GM12873 (cell line): ENCODE measurements around the gene GBX1.

Source experiments
- TF ChIP-seq, protein P1 (sequence below): IDR thresholded peaks from 2 replicates; pipeline ENCODE4 v1.5.1; 2012; ENCODE audit warnings: low read depth, mild to moderate bottlenecking, moderate library complexity, low read length, control low read depth; ENCODE audit not compliant: insufficient read depth; ENCODE audit errors: missing control alignments

The GBX1 gene

DNA sequence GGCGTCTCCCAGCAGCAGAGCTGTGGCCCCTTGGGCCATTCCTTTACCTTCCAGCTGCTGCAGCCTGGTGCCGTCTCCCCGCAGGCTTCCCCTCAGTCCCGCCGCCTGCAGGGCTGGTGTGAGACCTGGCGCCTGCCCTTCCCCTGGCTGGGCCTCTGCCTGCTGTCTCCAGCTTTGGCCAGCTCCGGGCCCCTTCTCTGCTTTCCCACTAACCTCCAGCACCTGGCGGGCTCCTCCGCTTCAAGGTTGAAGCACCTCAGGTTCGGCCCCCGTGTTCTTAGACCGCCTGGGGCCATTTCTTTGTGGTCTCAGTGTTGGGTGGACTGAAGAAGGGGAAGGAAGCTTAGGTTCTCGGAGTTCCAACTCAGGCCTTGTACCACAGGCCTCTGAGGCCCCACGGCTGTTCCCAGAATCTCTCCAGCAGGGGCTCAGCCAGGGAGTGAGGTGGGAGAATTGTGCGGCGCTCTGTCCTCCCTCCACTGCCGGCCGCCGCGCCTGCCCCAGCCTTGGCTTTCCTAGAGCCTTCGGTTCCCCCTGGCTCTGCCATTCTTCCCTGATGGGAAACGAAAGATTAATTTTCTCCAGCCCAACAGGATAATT is 30.3 kb downstream of the GBX1 start:
- TF ChIP-seq, protein P1, sequence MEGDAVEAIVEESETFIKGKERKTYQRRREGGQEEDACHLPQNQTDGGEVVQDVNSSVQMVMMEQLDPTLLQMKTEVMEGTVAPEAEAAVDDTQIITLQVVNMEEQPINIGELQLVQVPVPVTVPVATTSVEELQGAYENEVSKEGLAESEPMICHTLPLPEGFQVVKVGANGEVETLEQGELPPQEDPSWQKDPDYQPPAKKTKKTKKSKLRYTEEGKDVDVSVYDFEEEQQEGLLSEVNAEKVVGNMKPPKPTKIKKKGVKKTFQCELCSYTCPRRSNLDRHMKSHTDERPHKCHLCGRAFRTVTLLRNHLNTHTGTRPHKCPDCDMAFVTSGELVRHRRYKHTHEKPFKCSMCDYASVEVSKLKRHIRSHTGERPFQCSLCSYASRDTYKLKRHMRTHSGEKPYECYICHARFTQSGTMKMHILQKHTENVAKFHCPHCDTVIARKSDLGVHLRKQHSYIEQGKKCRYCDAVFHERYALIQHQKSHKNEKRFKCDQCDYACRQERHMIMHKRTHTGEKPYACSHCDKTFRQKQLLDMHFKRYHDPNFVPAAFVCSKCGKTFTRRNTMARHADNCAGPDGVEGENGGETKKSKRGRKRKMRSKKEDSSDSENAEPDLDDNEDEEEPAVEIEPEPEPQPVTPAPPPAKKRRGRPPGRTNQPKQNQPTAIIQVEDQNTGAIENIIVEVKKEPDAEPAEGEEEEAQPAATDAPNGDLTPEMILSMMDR = no peak

DNA sequence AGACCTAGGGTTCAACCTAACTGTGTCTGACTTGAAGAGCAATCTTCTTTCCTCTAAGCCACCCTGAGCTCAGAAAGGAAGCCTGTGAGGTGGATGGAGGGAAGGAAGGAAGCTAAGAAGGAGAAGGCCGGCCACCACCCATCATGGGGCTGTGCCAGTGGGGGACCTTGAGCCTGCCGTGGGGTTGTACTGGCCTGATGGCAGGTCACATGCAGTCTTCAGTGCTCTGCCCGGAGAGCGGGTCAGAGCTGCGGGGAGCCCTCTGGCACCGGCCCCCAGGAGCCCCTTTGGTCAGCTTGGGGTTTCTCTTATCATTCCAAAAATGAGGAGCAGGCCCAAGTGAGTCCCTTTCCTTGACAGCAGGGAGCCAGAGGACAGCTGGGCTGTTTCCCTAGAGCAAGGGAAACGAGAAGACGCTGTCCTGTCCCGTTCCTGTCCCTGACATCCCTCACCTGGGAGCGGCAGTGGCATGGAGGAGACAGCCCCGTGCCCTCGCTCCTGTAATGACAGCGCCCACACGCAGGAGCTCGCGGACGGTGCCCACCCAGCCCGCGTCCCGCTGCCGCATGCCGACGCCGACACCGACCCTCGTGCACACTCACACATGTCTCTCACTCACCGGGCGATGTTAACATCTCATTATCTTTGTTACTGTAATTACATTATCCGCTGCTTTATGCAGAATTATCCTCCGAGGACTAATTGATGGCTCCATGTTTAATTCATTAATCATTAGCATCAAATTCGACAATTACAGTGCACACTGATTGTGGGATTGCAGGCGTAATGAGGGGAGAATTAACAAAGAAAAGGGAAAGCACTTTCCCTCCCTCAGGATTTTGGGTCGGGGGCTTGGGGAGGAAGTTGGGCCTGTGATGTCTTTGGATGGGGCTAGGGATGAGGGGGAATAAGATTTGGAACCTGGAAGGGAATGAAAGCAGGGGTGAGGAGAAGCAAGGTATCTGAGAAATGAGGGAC is 31.3 kb downstream of the GBX1 start:
- TF ChIP-seq, protein P1 = no peak

DNA sequence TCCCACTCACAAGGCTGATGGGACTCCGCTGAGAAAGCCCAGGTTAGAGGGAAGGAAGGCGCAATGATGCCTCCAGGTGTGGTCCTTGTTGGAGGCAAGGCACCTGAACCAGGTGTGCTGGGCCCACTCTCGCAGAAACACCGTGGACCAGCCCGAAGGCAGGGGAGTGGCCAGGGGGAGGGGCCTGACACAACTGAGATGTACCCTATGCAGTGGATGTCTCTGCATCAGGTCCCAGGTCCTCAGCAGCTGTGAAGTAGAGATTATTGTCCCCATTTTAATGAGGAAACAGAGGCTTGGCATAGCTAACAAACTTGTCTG is 32.0 kb downstream of the GBX1 start:
- TF ChIP-seq, protein P1 = no peak

DNA sequence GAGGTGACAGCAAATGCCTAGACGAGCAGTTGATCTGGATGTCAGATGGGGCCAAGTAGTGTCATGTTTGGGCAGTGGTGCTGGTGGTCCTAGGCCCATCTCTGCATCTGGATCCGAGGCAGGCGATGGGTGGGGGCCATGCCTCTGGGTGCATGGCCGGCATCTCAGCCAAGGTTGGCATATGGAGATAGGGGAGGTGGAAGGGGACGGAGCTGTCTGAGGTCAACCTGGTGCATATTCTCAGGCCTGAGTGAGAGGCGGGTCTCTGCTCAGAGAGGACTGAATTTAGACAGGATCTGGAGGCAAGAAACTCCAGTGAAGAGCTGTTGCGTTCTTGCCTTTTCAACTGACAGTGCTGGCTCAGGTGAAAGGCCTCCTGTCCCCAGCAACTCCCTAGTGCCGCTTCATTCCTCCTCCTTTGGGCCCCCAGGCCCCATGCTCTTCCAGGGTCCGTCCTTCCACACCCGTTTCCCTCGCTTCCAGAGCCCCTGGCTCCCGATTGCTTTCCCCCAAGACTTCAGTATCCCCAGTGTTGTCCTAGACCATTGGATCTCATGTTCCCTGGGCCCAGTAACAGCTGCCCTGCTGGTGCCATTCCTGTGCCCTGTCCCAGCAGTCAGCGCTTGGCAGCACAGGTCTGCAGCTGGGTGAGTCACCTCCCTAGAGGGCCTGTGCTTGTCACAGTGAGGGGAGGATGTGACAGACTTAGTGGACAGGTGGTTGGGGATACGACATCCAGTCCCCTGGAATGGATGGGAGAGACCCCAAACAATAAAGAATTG is 32.6 kb downstream of the GBX1 start:
- TF ChIP-seq, protein P1 = no peak

DNA sequence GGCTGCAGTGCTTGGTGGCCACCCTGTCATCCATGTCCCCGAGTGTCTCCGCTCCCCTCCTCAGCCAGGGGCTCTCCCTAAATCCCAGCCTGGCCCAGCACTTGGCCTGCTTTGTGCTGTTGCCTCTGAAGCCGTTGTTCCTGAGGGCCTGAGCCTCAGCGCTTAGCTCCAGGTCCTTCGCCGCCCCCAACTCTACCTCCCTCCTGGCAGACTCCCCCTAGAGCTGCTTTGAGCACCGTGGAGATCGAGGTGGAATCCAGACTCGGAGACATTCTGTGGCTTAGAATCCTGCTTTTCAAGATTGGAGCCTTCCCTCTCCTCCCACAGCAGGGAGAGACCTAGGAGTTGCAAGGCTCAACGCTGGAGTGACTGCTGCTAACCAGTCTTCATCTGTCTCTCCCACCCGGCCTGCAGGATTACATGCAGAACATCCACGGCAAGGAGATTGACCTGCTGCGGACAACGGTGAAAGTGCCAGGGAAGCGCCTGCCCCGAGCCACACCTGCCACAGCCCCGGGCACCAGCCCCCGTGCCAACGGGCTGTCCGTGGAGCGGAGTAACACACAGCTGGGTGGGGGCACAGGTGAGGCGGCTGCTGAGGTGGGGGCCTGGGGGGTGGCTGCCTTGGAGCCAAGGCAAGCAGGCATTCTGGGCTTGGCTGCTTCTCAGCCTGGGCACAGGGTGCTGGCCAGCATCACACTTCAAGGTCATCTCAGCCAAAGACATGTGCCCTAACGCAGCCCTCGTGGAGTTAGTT is 33.3 kb downstream of the GBX1 start:
- TF ChIP-seq, protein P1 = no peak

DNA sequence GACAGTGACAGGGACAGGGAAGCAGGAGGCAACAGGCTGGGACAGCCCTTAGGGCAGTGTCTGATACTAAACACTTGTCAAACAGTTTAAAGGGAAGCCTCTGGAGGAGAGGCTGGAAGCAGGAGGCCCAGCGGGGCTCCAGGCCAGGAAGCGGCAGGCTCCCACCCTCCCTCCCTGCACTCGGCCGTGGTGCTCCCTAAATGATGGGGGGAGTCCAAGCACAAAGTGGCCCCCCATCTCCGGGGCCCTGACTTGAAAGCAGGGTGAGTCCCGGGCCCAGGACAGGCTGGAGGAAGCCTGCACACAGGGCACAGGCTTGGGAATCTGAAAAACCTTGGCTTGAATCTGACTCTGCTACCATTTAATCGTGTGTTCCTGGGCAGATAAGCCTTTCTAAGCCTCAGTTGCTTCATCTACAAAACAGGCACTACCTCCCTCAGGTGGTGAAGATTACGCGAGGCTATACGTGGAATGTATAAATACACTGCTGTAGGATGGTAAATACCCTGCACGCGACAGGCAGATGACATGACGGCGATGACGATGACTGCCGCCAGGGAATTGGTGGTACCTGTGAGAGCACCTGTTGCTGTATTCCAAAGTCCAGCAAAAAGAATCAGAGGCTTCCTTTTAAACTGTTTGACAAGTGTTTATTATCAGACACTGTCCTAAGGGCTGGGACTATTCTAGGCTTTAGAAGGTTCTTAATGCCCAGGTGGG is 34.1 kb downstream of the GBX1 start:
- TF ChIP-seq, protein P1 = no peak
